Ishikawa (cell line): ENCODE measurements around the gene COG7.

ENCODE experiments used
- CEBPB ChIP-seq: IDR thresholded peaks from 2 replicates; pipeline ENCODE4 v1.6.1; 2012
- CREB1 ChIP-seq: IDR thresholded peaks from 2 replicates; pipeline ENCODE4 v1.6.1; 2012; ENCODE audit warnings: low read depth
- EGR1 ChIP-seq: IDR thresholded peaks from 2 replicates; pipeline ENCODE4 v1.6.1; 2012
- EP300 ChIP-seq: IDR thresholded peaks from 2 replicates; pipeline ENCODE4 v1.6.1; 2012; ENCODE audit warnings: borderline replicate concordance
- FOXM1 ChIP-seq: IDR thresholded peaks from 2 replicates; pipeline ENCODE4 v1.6.1; 2012; ENCODE audit warnings: low read depth, borderline replicate concordance
- NFIC ChIP-seq: IDR thresholded peaks from 2 replicates; pipeline ENCODE4 v1.6.1; 2012
- RAD21 ChIP-seq: IDR thresholded peaks from 2 replicates; pipeline ENCODE4 v1.6.1; 2012; ENCODE audit warnings: low read depth
- TAF1 ChIP-seq: IDR thresholded peaks from 2 replicates; pipeline ENCODE4 v1.6.1; 2012; ENCODE audit warnings: low read depth, mild to moderate bottlenecking
- TCF12 ChIP-seq: IDR thresholded peaks from 2 replicates; pipeline ENCODE4 v1.6.1; 2012; ENCODE audit warnings: low read depth
- TEAD4 ChIP-seq: IDR thresholded peaks from 2 replicates; pipeline ENCODE4 v1.6.1; 2012
- YY1 ChIP-seq: IDR thresholded peaks from 2 replicates; pipeline ENCODE4 v1.6.1; 2012; ENCODE audit warnings: low read depth
- ZBTB7A ChIP-seq: IDR thresholded peaks from 2 replicates; pipeline ENCODE4 v1.6.1; 2012; ENCODE audit warnings: low read depth
- TF ChIP-seq, protein P1 (sequence below): IDR thresholded peaks from 2 replicates; pipeline ENCODE4 v1.6.1; 2012
- TF ChIP-seq, protein P2 (sequence below): IDR thresholded peaks from 2 replicates; pipeline ENCODE4 v1.6.1; 2012; ENCODE audit warnings: low read depth, mild to moderate bottlenecking
- TF ChIP-seq, protein P3 (sequence below): IDR thresholded peaks from 2 replicates; pipeline ENCODE4 v1.6.1; 2012

The COG7 gene

DNA sequence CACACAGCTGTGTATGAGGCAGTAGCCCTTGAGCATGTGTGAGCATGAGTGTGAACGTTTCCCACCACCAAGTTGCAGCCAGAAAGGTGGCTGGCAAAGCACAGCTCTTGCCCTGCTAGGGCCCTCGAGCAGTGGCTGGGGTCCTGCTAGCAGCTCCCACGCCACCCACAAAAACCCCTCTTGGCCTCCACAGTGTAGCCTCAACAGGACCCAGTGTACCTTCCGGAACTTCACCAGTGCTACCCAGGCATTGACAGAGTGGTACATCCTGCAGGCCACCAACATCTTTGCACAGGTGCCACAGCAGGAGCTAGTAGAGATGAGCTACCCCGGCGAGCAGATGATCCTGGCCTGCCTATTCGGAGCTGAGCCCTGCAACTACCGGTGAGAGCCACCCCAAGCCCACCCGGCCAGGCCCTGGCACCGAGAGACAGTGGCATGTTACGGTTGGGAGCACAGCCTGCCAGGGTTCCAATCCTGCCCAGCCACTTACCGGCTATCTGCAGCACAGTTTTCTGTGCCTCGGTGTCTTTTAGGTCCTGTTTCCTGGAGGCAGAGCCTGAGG is 97.8 kb downstream of the COG7 start:
- no peak for TF ChIP-seq CEBPB
- TF ChIP-seq, protein P1, sequence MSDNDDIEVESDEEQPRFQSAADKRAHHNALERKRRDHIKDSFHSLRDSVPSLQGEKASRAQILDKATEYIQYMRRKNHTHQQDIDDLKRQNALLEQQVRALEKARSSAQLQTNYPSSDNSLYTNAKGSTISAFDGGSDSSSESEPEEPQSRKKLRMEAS: no peak
- TF ChIP-seq EP300: no peak
- TF ChIP-seq FOXM1: no peak
- TF ChIP-seq YY1: no peak
- no peak for TF ChIP-seq CREB1
- no peak for TF ChIP-seq RAD21
- TF ChIP-seq TEAD4: no peak
- TF ChIP-seq, protein P2, sequence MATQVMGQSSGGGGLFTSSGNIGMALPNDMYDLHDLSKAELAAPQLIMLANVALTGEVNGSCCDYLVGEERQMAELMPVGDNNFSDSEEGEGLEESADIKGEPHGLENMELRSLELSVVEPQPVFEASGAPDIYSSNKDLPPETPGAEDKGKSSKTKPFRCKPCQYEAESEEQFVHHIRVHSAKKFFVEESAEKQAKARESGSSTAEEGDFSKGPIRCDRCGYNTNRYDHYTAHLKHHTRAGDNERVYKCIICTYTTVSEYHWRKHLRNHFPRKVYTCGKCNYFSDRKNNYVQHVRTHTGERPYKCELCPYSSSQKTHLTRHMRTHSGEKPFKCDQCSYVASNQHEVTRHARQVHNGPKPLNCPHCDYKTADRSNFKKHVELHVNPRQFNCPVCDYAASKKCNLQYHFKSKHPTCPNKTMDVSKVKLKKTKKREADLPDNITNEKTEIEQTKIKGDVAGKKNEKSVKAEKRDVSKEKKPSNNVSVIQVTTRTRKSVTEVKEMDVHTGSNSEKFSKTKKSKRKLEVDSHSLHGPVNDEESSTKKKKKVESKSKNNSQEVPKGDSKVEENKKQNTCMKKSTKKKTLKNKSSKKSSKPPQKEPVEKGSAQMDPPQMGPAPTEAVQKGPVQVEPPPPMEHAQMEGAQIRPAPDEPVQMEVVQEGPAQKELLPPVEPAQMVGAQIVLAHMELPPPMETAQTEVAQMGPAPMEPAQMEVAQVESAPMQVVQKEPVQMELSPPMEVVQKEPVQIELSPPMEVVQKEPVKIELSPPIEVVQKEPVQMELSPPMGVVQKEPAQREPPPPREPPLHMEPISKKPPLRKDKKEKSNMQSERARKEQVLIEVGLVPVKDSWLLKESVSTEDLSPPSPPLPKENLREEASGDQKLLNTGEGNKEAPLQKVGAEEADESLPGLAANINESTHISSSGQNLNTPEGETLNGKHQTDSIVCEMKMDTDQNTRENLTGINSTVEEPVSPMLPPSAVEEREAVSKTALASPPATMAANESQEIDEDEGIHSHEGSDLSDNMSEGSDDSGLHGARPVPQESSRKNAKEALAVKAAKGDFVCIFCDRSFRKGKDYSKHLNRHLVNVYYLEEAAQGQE: no peak
- TF ChIP-seq ZBTB7A: no peak
- TF ChIP-seq EGR1: no peak
- TF ChIP-seq, protein P3, sequence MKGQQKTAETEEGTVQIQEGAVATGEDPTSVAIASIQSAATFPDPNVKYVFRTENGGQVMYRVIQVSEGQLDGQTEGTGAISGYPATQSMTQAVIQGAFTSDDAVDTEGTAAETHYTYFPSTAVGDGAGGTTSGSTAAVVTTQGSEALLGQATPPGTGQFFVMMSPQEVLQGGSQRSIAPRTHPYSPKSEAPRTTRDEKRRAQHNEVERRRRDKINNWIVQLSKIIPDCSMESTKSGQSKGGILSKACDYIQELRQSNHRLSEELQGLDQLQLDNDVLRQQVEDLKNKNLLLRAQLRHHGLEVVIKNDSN: no peak
- TF ChIP-seq TAF1: no peak
- no peak for TF ChIP-seq TCF12
- TF ChIP-seq NFIC: no peak

DNA sequence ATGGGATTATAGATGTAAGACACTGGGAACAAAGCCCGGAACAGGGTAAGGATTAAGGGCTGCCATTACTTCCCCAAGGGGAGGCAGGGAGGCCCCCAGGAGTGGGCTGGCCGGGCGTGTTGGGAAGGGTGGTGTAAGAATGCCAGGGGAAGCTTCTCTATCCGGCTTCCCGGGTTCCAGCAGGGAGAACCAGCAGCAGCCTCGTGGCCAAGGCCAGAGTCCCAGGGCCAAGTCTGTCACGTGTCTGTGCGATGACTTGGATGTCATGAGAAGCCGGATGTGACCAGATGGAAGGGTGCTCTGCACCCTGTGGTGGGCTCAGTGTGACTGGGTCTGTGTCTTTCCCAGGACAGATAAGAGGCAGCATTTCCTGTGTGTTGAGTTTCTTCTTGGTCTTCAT is 98.7 kb downstream of the COG7 start:
- no peak for TF ChIP-seq FOXM1
- TF ChIP-seq, protein P2: no peak
- no peak for TF ChIP-seq YY1
- TF ChIP-seq, protein P3: no peak
- no peak for TF ChIP-seq NFIC
- no peak for TF ChIP-seq EP300
- no peak for TF ChIP-seq TEAD4
- no peak for TF ChIP-seq CREB1
- no peak for TF ChIP-seq CEBPB
- no peak for TF ChIP-seq ZBTB7A
- TF ChIP-seq, protein P1: no peak
- TF ChIP-seq RAD21: no peak
- no peak for TF ChIP-seq TCF12
- TF ChIP-seq TAF1: no peak
- no peak for TF ChIP-seq EGR1

DNA sequence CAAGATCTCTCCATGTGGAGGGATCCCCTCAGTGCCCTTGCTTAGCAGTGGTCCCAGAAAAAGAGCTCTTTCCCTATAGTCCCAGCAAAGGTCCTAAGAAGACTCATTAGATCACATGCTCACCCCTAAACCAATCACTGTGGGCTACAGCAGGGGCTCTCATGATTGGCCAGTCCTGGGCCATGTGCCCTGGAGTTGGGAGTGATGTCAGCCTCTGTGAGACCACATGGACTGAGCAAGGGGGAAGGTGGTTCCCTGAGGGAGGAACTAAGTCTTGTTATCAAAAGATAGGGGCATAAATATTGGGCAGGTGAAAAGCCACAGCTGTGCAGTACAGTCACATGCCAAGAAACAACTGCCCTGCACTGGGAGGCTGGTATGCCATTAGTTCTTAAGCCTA is 99.5 kb downstream of the COG7 start:
- no peak for TF ChIP-seq CEBPB
- TF ChIP-seq, protein P2: no peak
- TF ChIP-seq CREB1: no peak
- TF ChIP-seq FOXM1: no peak
- TF ChIP-seq TAF1: no peak
- no peak for TF ChIP-seq TCF12
- TF ChIP-seq, protein P3: peak; percentile 63; the same call in 1 of the 2 replicates

DNA sequence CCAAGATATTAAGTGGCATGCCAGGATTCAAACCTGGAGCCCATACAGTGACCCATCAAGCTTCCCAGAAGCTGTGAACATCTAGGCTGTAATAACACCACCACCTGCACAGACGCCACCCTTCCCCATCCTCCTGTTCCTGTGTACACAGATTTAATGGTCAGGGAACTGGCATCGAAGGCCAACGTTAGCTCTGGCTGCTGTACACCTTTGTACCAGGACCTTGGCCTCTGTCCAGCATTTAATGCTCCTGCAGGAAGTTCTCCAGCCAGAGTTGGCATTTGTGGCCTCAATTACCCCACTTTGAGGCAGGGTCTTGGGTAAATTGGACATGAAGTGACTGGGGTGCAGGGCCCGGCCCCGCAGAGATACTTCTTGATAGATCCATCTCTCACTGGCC is 101.6 kb downstream of the COG7 start:
- no peak for TF ChIP-seq FOXM1
- TF ChIP-seq, protein P2: peak; percentile 33; the same call in 1 of the 2 replicates
